22Rv1 (cell line): ENCODE measurements around the gene JARID2.

ENCODE experiments used
- H3K27ac ChIP-seq: fragments of 450-650 bp; 2 replicates; pipeline ENCODE4 v1.5.1; 2017
- CTCF ChIP-seq: fragments of 450-650 bp; IDR thresholded peaks from 2 replicates; pipeline ENCODE4 v1.5.1; 2017; ENCODE audit warnings: mild to moderate bottlenecking
- ZFX ChIP-seq: fragments of 450-650 bp; IDR thresholded peaks from 2 replicates; pipeline ENCODE4 v1.6.1; 2017; ENCODE audit warnings: antibody characterized with exemption, borderline replicate concordance

Gene JARID2

GRCh38 chr6:15452182-15452941 lies 206.5 kb downstream of the JARID2 start:
- H3K27ac ChIP-seq = no peak overlapping the region
- TF ChIP-seq CTCF (no peak), ZFX (no peak)

GRCh38 chr6:15453186-15453585 lies 207.3 kb downstream of the JARID2 start:
- no peak overlapping the region for H3K27ac ChIP-seq
- no peak for TF ChIP-seq CTCF
- no peak for TF ChIP-seq ZFX

- no peak for TF ChIP-seq ZFX
- no peak for TF ChIP-seq CTCF
- H3K27ac ChIP-seq = no peak overlapping the region
These were observed 207.8 kb downstream of the JARID2 start for GRCh38 chr6:15453622-15454021.

GRCh38 chr6:15456422-15456821 lies 210.6 kb downstream of the JARID2 start:
- TF ChIP-seq ZFX = no peak
- no peak for TF ChIP-seq CTCF
- H3K27ac ChIP-seq = no peak overlapping the region

- no peak overlapping the region for H3K27ac ChIP-seq
- TF ChIP-seq ZFX (no peak), CTCF (no peak)
These were observed 211.3 kb downstream of the JARID2 start for GRCh38 chr6:15457121-15457650.

- TF ChIP-seq CTCF = no peak
- no peak for TF ChIP-seq ZFX
- no peak overlapping the region for H3K27ac ChIP-seq
These were observed 212.2 kb downstream of the JARID2 start for GRCh38 chr6:15458021-15458459.

GRCh38 chr6:15460110-15460727 lies 214.3 kb downstream of the JARID2 start:
- TF ChIP-seq CTCF (no peak), ZFX (no peak)
- no peak overlapping the region for H3K27ac ChIP-seq
